Measurements from ENCODE around the gene ADSS1.

Gene ADSS1

GRCh38 chr14:104697317-104697703 lies 26.7 kb upstream of the ADSS1 start:
- H3K27ac ChIP-seq = no peak overlapping the region
- no peaks in the 10 kb centered on the region for H3K27me3 ChIP-seq (replicated peaks)
- no peak overlapping the region for H3K4me3 ChIP-seq (ENCODE audit: low read depth, low read length)
- TF ChIP-seq CTCF (IDR thresholded peaks at IDR 0.05; ENCODE audit: low read depth, low read length, missing control alignments) = no peak
- DNase-seq = no peak
- H3K36me3 ChIP-seq (replicated peaks) = peaks cover 11% of the 10 kb centered on the region
- in situ Hi-C loops (cut with HindIII; ENCODE audit: low pct_ligation_motif_present, low sequenced_read_pairs) = no loop called here

- in situ Hi-C loops (cut with HindIII; ENCODE audit: low pct_ligation_motif_present, low sequenced_read_pairs) = no loop called here
- H3K36me3 ChIP-seq (replicated peaks) = peaks cover 19% of the 10 kb centered on the region
- no peak overlapping the region for H3K4me3 ChIP-seq (ENCODE audit: low read depth, low read length)
- DNase-seq = no peak
- H3K27me3 ChIP-seq (replicated peaks) = no peaks in the 10 kb centered on the region
- no peak overlapping the region for H3K27ac ChIP-seq
- no peak for TF ChIP-seq CTCF (IDR thresholded peaks at IDR 0.05; ENCODE audit: low read depth, low read length, missing control alignments)
Observed at GRCh38 chr14:104697892-104698583, 26.0 kb upstream of the ADSS1 start.

DNA sequence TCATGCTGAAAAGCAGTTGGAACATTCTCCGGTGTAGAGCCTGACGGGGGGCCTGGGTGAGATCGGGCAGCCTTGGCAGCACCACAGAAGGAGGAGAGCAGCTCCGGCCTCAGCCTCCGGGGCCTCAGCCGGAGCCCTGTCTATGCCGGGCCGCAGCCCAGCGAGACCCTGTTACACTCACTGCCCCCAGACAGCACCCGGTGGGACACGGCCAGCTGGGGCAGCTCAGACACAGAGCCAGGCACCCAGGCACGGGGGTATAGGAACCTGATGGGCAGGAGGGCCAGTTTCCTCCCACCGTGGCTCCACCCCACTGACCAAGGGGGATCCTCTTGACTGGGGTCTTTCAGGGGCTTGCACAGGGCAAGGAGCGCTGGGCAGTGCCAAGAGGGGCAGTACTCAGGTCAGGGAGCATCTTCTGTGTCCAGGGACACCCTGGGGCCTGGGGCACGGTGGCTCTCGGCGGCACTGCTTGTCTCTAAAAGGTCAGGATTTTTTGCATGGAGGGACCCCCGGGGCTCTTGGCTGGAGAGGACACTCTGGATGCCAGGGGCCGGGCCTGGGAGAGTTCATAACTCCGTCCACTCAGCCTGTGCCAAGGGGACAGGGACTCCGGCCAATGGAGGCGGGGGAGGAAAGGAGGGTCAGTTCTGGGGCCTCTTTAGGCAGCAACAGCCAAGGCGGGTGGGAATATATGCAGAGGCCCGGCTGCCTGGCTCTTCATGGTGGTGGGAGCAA lies 25.2 kb upstream of the ADSS1 start:
- peaks cover 27% of the 10 kb centered on the region for H3K36me3 ChIP-seq (replicated peaks)
- no peak for DNase-seq
- TF ChIP-seq CTCF (IDR thresholded peaks at IDR 0.05; ENCODE audit: low read depth, low read length, missing control alignments) = no peak
- no peaks in the 10 kb centered on the region for H3K27me3 ChIP-seq (replicated peaks)
- no peak overlapping the region for H3K4me3 ChIP-seq (ENCODE audit: low read depth, low read length)
- in situ Hi-C loops (cut with HindIII; ENCODE audit: low pct_ligation_motif_present, low sequenced_read_pairs) = no loop called here
- no peak overlapping the region for H3K27ac ChIP-seq

DNA sequence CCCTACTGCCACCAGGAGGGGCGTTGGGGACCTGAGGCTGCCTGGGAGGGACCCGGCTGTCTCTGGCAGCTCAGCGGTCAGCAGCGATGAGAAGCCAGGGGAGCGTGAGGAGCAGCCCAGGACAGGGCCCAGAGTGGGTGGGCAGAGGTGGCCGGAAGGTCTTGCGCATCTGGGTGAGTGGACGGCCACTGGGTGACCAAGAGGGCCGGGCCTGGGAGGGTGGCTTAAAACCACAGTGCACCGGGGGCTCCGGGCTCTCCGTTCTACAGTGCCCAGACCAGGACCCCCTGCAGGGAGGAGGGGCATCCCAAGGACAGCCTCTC lies 24.6 kb upstream of the ADSS1 start:
- TF ChIP-seq CTCF (IDR thresholded peaks at IDR 0.05; ENCODE audit: low read depth, low read length, missing control alignments) = no peak
- Histone ChIP-seq H3K27ac (no peak overlapping the region), H3K4me3 (ENCODE audit: low read depth, low read length) (no peak overlapping the region), H3K36me3 (replicated peaks) (peaks cover 32% of the 10 kb centered on the region), H3K27me3 (replicated peaks) (no peaks in the 10 kb centered on the region)
- in situ Hi-C loops (cut with HindIII; ENCODE audit: low pct_ligation_motif_present, low sequenced_read_pairs) = no loop called here
- DNase-seq = no peak

DNA sequence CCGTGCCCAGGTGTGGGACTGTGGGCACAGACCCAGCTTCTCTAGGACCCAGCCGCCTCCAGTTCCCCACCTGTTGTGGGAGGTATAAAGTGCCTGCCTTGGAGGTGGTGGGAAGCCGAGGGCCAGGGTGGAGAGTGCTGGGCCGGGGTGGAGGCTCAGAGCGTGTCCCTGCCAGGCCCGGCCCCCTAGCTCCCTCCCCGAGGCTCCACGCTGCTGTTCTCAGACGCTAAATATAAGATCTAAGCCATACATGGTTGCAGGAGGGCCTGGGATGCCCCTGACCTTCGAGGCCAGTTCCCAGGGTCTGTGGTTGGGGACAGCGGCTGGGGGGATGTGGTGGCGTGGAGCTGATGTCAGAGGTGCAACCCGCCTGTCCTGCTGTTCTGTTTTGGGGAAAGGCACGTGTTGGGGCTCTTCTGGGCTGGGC lies 23.8 kb upstream of the ADSS1 start:
- Histone ChIP-seq H3K4me3 (ENCODE audit: low read depth, low read length) (no peak overlapping the region), H3K27me3 (replicated peaks) (no peaks in the 10 kb centered on the region), H3K27ac (no peak overlapping the region), H3K36me3 (replicated peaks) (peaks cover 39% of the 10 kb centered on the region)
- no peak for DNase-seq
- TF ChIP-seq CTCF (IDR thresholded peaks at IDR 0.05; ENCODE audit: low read depth, low read length, missing control alignments) = no peak
- in situ Hi-C loops (cut with HindIII; ENCODE audit: low pct_ligation_motif_present, low sequenced_read_pairs) = no loop called here
